Activated T-cell treated with anti-CD3 and anti-CD28 coated beads, Interleukin-2, amount 50 U/mL, for 4 hours (primary cell): Measurements from ENCODE around the gene TESMIN. TPM values are rescaled to one million over a fixed set of nuclear protein-coding genes. Genes with fewer than 3 reads are reported as not detected.

Source experiments
- ATAC-seq, 2 donors: fragments of 200-7000 bp; cut with Tn5 transposase; one replicate each; pipeline ENCODE4 v1.10.0; 2021
- DNase-seq: peaks from one replicate; pipeline ENCODE4 v3.0.0-alpha.2; 2020
- H3K27me3 Mint-ChIP-seq: one replicate; pipeline ENCODE4 v1.8.0; 2021; ENCODE audit warnings: low read depth, mixed read lengths
- H3K36me3 Mint-ChIP-seq: one replicate; pipeline ENCODE4 v1.8.0; 2022; ENCODE audit warnings: mixed read lengths; ENCODE audit not compliant: insufficient read depth
- H3K4me1 Mint-ChIP-seq: one replicate; pipeline ENCODE4 v1.8.0; 2021; ENCODE audit warnings: low read depth, mixed read lengths
- H3K4me3 Mint-ChIP-seq: one replicate; pipeline ENCODE4 v1.8.0; 2021; ENCODE audit warnings: mild to moderate bottlenecking, moderate library complexity, mixed read lengths
- H3K9me3 Mint-ChIP-seq: one replicate; pipeline ENCODE4 v1.8.0; 2021; ENCODE audit warnings: mixed read lengths
- total RNA-seq, 3 donors: library from RNA; stranded (reverse); gene quantifications; one replicate each; pipeline ENCODE4 v1.2.1, GENCODE V29; 2021

TESMIN gene
- total RNA-seq, 3 donors from 2014 or later: 0.55 to 0.94 (median 0.65) TPM

DNA sequence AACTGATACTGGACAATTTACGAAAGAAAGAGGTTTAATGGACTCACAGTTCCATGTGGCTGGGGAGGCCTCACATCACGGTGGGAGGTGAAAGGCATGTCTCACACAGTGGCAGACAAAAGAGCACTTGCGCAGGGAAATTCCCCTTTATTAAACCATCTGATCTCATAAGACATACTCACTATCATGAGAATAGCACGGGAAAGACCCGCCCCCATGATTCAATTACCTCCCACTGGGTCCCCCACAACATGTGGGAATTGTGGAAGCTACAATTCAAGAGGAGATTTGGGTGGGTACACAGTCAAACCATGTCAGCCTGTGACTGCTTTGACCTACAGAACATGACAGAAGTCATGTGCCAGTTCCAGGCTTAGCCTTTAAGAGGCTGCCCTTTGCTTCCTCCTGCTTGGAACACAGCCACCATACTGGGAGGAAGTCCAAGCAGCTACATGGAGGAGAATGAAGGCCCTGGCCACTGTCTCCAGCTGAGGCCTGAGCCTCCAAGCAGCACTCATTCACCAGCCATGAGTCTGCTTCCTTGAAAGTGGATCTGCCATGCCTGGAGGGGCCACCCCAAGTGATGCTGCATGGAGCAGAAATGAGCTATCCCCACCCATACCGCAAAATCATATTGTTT lies 77.9 kb downstream of the TESMIN start:
- H3K36me3 Mint-ChIP-seq: no peaks in the 10 kb centered on the region
- DNase-seq: no peak

DNA sequence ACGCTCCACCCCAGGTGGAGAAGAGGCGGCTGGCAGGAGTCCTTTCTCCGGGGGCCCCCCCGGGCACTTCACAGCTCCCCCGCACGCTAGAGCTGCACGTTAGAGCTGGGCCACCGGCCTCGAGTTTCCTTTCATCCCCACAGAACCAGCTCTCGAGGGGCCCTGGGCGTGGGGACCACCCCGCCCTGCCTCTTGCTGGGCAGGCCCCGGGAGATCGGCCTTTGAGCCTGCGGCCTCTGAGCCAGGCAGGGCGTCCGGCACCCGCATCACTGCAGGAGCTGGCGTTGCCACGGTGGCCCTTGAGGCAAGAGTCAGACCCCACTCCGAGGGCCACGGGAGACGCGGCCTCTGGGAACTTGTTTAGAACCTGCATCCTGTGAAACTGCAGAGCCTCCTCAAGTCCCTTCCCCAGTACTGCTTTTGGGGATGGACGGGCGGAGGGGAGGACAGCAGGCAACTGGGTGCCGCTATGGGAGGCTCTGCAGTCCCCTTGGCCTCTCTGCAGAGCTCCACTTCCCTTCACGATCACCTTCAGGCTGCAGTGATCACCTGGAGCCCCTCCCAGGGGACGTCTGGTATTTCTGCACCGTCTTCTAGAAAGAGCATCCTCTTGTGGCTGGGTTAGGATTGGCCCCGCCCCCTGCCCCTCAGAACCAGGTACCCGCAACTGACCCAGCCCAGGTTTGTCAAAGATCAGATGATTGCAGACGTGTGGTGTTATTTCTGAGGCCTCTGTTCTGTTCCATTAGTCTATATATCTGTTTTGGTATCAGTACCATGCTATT lies 80.9 kb downstream of the TESMIN start:
- Mint-ChIP-seq H3K4me3 (no peak overlapping the region), H3K27me3 (no peaks in the 10 kb centered on the region), H3K4me1 (no peaks in the 10 kb centered on the region), H3K36me3 (no peaks in the 10 kb centered on the region), H3K9me3 (no peaks in the 10 kb centered on the region)
- DNase-seq: no peak
- no peak for ATAC-seq

More for the DNA sequence above, 77.9 kb downstream of the TESMIN start:
- Mint-ChIP-seq H3K27me3 (peaks cover 2% of the 10 kb centered on the region), H3K4me3 (no peak overlapping the region), H3K4me1 (no peaks in the 10 kb centered on the region), H3K9me3 (no peaks in the 10 kb centered on the region)
- no peak for ATAC-seq

- DNase-seq: no peak
Observed at GRCh38 chr11:68669301-68670090, 81.8 kb downstream of the TESMIN start.

GRCh38 chr11:68667511-68668500 lies 83.5 kb downstream of the TESMIN start:
- Mint-ChIP-seq H3K27me3 (peaks cover 4% of the 10 kb centered on the region), H3K36me3 (no peaks in the 10 kb centered on the region)

More at GRCh38 chr11:68669301-68670090, 81.8 kb downstream of the TESMIN start:
- no peaks in the 10 kb centered on the region for H3K4me1 Mint-ChIP-seq
- H3K9me3 Mint-ChIP-seq: no peaks in the 10 kb centered on the region
- H3K27me3 Mint-ChIP-seq: peaks cover 2% of the 10 kb centered on the region
- H3K4me3 Mint-ChIP-seq: no peak overlapping the region
- ATAC-seq: no peak
- no peaks in the 10 kb centered on the region for H3K36me3 Mint-ChIP-seq

DNA sequence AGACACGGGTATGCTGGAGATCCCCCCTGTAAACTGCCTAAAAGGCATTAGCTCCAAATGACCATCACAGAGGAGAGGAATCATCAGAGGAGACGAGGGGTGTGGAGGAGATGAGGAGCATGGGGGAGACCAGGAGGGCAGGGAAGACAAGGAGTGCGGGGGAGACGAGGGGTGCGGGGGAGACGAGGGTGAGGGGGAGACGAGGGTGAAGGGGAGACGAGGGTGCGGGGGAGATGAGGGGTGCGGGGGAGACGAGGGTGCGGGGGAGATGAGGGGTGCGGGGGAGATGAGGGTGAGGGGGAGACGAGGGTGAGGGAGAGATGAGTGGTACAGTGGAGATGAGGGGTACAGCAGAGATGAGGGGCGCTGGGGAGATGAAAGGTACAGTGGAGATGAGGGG lies 84.5 kb downstream of the TESMIN start:
- peaks cover 7% of the 10 kb centered on the region for H3K27me3 Mint-ChIP-seq
- no peaks in the 10 kb centered on the region for H3K36me3 Mint-ChIP-seq
- no peaks in the 10 kb centered on the region for H3K9me3 Mint-ChIP-seq
- ATAC-seq: no peak
- DNase-seq: no peak
- no peaks in the 10 kb centered on the region for H3K4me1 Mint-ChIP-seq
- H3K4me3 Mint-ChIP-seq: no peak overlapping the region

More at GRCh38 chr11:68667511-68668500, 83.5 kb downstream of the TESMIN start:
- no peaks in the 10 kb centered on the region for H3K9me3 Mint-ChIP-seq
- H3K4me3 Mint-ChIP-seq: no peak overlapping the region
- ATAC-seq (no peak), DNase-seq (no peak)
- no peaks in the 10 kb centered on the region for H3K4me1 Mint-ChIP-seq

DNA sequence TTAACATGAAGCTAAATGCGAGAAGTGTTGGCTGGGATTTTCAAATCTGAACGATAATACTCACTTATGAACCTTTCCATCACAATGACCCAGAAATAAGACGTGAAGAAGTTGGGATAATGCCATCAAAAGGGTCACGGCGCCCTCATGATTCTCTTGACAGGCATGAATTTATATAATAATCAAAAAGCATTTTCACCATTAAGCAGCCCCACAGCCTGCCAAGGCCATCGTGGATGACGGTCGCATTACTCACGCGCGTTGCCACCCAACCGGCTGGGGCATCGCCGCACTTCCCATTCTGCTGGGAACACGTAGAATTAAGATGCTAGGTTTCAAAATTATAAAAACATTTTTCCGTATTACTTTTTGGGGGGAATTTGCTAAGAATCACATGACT lies 85.9 kb downstream of the TESMIN start:
- Mint-ChIP-seq H3K36me3 (no peaks in the 10 kb centered on the region), H3K4me1 (no peaks in the 10 kb centered on the region), H3K4me3 (no peak overlapping the region), H3K27me3 (peaks cover 10% of the 10 kb centered on the region), H3K9me3 (no peaks in the 10 kb centered on the region)
- no peak for ATAC-seq
- no peak for DNase-seq

DNA sequence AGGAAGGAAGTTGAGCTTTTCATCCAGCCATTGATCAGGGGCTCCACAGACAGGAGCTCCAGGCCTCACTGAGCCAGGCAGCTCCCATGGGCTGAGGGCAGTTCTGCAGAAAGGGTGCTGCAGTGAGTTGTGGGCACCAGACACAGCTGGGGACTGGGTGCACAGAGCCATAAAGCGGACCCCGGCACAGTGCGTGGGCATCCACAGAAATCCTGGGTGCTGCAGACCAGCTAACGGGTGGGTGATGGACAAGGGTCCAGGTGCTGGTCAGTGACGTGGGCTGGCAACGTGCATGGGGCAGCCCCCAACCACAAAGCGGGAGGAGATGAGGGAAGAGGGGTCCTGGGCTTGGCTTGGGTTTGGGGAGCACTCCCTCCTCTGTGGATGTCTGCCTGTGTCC lies 86.4 kb downstream of the TESMIN start:
- Mint-ChIP-seq H3K4me3 (no peak overlapping the region), H3K4me1 (no peaks in the 10 kb centered on the region)
- no peak for DNase-seq

DNA sequence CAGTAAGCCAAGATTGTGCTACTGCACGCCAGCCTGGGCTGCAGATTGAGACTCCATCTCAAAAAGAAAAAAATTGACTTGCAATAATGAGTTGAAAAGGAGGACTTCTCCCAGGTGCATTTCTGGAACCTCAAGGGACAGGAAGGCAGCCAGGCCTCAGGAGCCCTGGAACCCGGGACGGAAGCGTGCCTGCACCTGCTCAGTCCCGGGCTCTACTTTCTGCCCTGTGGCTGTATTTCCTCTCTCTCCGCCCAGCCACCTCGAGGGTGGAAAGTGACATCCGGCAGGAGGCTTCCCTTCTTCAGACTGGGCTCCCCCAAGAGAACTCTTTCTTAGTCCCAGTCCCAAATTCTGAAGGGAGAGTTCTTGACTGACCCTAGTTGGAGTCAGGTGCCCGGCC lies 87.2 kb downstream of the TESMIN start:
- H3K4me3 Mint-ChIP-seq: no peak overlapping the region
- H3K9me3 Mint-ChIP-seq: no peaks in the 10 kb centered on the region
- DNase-seq (no peak), ATAC-seq (no peak)
- H3K4me1 Mint-ChIP-seq: no peaks in the 10 kb centered on the region
- H3K27me3 Mint-ChIP-seq: peaks cover 12% of the 10 kb centered on the region
- H3K36me3 Mint-ChIP-seq: no peaks in the 10 kb centered on the region

More for the DNA sequence above, 86.4 kb downstream of the TESMIN start:
- ATAC-seq: no peak
- peaks cover 11% of the 10 kb centered on the region for H3K27me3 Mint-ChIP-seq
- no peaks in the 10 kb centered on the region for H3K9me3 Mint-ChIP-seq
- H3K36me3 Mint-ChIP-seq: no peaks in the 10 kb centered on the region

DNA sequence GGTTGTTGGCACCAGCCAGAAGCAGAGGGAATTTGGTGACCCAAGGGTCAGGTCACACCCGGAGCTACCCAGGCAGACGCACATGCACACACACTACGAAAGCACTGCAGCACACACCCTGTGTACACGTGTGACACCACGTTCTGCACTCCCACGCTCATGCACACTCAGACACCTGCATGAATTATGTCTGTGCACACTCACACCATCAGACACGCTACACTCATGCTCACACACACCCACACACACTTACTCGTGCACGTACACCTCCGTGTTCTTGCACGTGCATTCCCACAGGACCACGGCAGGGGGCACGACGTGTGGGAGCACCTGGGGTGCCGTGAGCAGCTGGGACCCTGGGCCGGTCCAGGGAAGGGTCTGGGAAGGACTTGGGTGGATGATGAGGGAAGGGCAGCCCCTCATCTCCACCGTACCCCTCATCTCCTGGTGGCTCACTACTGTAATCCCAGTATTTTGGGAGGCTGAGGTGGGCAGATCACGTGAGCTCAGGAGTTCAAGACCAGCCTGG lies 87.8 kb downstream of the TESMIN start:
- no peaks in the 10 kb centered on the region for H3K9me3 Mint-ChIP-seq
- H3K4me3 Mint-ChIP-seq: no peak overlapping the region
- peaks cover 14% of the 10 kb centered on the region for H3K27me3 Mint-ChIP-seq
- DNase-seq (no peak), ATAC-seq (no peak)
- no peaks in the 10 kb centered on the region for H3K36me3 Mint-ChIP-seq
- H3K4me1 Mint-ChIP-seq: no peaks in the 10 kb centered on the region

GRCh38 chr11:68661697-68662603 lies 89.4 kb downstream of the TESMIN start:
- no peaks in the 10 kb centered on the region for H3K9me3 Mint-ChIP-seq
- ATAC-seq: no peak
- peaks cover 19% of the 10 kb centered on the region for H3K27me3 Mint-ChIP-seq
- no peak overlapping the region for H3K4me3 Mint-ChIP-seq
- no peaks in the 10 kb centered on the region for H3K36me3 Mint-ChIP-seq
- no peaks in the 10 kb centered on the region for H3K4me1 Mint-ChIP-seq
- DNase-seq: no peak

GRCh38 chr11:68661014-68661413 lies 90.3 kb downstream of the TESMIN start:
- H3K4me3 Mint-ChIP-seq: no peak overlapping the region
- no peak for ATAC-seq
- no peaks in the 10 kb centered on the region for H3K9me3 Mint-ChIP-seq
- H3K4me1 Mint-ChIP-seq: no peaks in the 10 kb centered on the region
- peaks cover 19% of the 10 kb centered on the region for H3K27me3 Mint-ChIP-seq
- H3K36me3 Mint-ChIP-seq: no peaks in the 10 kb centered on the region
- DNase-seq: no peak

DNA sequence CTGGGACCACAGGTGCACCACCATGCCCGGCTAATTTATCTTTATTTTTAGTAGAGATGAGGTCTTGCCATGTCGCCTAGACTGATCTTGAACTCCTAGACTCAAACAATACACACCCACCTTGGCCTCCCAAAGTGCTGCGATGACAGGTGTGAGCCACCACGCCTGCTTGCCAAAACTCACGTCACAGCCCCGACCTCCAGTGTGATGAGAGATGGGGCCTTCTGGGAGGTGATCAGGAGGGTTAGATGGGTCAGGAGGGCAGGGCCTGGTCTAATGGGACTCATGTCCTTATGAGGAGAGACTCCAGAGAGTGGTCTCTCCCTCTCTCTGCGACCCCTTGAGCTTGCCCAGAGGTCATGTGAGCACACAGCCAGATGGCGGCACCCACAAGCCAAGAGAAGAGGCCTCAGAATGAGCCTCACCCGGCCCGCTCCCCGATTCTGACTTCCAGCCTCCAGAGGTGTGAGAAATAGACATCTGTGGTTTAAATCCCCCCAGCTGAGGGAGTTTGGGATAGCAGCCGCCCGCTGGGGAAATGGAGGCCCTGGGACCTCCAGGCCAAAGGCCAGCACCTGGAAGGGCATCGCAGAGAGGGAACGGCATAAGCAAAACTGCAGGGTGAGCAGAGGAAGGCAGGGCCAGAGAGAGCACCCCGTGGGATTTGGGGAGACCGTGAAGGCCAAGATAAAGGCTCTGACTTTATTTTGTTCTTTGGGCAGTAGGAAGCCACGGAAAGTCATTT lies 91.1 kb downstream of the TESMIN start:
- peaks cover 3% of the 10 kb centered on the region for H3K9me3 Mint-ChIP-seq
- no peak for DNase-seq
- H3K36me3 Mint-ChIP-seq: no peaks in the 10 kb centered on the region
- peaks cover 20% of the 10 kb centered on the region for H3K27me3 Mint-ChIP-seq
- no peak for ATAC-seq
- H3K4me3 Mint-ChIP-seq: no peak overlapping the region
- H3K4me1 Mint-ChIP-seq: no peaks in the 10 kb centered on the region
